ENCODE results near the gene RRN3.
"Not testable (repeated sequence)": the region's sequence is repeated elsewhere in the genome, so short reads cannot be mapped to it uniquely, and the experiment has no call there.

Gene RRN3

DNA sequence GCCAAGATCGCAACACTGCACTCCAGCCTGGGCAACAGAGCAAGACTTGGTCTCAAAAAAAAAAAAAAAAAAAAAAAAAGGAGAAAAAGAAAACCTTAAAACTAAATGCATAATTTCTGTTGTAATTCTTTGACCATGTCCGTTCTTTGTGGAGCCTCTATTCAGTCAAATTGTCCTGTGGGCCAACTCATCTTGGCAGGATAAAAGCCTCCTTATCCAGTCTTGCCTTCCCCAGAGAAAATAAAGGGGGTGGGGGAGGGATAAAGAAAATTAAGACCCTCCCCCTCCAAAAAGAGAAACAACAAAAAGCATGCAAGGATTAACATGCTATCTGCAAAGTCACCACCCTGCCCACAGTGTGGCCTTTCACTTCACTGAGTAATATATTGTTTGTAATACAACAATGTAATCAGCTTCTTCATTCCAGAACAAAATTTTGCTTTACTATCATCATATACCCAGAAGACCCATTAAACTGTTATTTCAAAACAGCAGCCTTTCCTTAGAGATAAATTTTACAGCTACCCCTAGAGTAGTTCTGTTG, 5.4 kb upstream of the RRN3 start:
- not testable (repeated sequence) for DNase-seq (ENCODE audit: low read depth in 1 of 2, low spot score in 1 of 2)

DNA sequence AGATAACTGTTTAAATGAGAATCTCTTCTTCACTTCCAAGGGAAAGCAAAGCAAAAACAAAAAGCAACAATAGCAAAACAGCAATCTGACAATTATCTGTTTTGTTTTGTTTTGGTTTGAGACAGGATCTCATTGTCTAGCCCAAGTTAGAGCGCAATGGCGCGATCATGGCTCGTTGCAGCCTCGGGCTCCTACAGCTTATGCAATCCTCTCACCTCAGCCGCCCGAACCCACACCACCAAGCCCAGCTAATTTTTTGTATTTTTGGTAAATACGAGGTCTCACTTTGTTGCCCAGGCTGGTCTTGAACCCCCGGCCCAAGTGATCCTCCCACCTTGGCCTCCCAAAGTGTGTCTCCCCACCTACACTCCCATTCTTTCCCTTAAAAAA, 2.5 kb upstream of the RRN3 start:
- DNase-seq (ENCODE audit: low read depth in 1 of 2, low spot score in 1 of 2) = not testable (repeated sequence)

DNA sequence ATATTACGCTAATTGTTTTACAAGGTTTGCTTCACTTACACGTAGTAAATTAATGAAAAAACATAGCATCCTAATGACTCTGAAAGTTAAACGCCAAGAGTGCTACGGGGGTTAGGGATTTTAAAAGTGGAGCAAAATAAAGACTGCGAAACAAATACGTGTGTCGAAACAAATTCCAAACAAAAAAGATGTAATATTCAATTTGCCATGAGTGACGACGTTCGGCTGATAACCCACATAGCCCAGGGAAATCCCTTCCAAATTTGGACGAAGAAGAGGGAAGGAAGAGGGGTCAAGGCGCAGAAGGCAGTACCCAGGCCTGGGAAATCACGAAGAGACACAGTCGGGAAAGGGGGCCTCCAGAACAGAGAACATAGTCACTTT, 509 bp downstream of the RRN3 start:
- not testable (repeated sequence) for DNase-seq (ENCODE audit: low read depth in 1 of 2, low spot score in 1 of 2)

DNA sequence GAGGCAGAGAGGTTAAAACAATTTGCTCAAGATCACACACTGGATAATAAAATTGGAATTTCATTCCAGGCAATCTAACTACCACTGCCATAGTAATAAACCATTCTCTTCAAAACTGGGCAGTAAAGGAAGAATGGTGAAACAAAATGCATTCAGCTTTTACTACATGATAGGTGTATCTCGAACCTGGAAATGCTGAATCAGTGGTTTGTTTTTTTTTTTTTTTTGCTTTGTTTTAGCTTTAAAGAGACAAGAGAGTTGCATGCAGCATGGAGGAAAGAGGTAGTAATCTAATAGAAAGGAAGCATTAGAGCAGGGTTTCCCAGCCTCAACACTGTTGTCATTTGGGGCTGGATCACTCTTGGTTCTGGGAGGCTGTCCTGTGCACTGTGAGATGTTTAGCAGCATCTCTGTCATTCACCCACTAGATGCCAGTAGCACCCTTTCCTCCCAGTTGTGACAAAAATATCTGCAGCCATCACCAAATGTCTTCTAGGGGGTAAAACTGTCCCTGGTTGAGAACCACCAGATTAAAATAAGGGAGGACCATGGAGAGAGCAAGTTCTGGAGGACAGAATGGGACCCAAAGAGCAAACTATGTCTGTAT, 3.3 kb downstream of the RRN3 start:
- DNase-seq (ENCODE audit: low read depth in 1 of 2, low spot score in 1 of 2) = not testable (repeated sequence)

DNA sequence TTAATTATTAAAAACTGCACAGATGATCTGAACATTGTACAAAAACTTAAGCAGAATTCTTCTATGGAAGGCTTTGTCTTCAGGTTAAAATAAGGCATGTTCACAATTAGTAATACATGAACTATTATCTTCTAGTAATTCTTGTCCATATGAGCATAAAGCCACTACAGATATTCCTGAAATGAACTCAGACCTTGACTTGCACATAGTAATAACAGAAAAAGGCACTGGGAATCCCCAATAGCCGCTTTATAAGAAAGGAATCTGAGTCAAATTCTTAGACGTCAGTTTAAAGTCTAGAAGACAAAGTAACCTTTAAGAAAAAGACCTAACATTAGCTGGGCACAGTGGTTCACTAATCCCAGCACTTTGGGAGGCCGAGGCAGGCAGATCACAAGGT, 11.3 kb downstream of the RRN3 start:
- not testable (repeated sequence) for DNase-seq (ENCODE audit: low read depth in 1 of 2, low spot score in 1 of 2)

DNA sequence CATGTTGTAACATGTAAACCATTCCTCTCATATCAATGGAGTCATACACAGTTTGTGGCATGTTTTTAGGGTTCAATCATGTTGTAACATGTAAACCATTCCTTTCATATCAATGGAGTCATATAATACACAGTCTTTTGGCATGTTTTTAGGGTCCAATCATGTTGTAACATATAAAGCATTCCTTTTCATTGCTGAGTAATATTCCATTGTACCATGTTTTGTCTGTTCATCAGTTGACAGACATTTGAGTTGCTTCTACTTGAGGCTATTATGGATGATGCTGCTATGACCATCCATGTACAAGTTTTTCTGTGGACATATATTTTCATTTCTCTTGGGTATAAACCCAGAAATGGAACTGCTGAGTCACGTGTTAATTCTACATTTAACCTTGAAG, 13.2 kb downstream of the RRN3 start:
- not testable (repeated sequence) for DNase-seq (ENCODE audit: low read depth in 1 of 2, low spot score in 1 of 2)

DNA sequence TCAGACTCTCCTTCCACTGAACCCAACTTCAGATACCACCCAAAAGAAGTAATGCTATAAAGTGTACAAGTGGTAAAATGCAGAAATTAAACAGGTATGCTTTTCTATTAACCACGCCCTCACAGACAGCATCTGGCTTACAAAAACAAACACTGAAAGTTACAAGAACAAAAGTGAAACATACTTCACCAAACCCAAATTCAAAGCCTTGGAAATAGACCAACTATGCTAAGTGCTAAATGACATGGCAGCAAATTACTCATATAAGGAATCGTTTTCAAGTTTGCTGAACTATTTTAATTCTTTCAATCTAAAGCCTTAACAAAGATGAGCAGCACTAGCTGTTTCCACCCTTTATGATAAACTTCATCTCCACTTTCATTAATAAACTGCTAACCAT, 17.9 kb downstream of the RRN3 start:
- not testable (repeated sequence) for DNase-seq (ENCODE audit: low read depth in 1 of 2, low spot score in 1 of 2)

DNA sequence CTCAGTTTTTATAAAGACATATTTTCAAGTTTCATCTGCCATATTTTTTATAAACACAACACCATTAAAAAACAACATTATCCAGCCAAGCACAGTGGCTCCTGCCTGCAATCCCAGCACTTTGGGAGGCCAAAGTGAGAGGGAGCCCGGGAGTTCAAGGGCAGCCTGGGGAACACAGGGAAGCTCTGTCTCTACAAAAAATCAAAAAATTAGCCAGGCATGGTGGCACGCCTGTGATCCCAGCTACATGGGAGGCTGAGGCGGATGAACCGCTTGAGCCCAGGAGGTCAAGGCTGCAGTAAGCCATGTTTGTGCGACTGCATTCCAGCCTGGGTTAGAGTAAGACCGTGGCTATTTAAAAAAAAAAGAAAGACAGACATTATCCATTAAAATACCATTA, 21.0 kb downstream of the RRN3 start:
- no peak for DNase-seq (ENCODE audit: low read depth in 1 of 2, low spot score in 1 of 2)

DNA sequence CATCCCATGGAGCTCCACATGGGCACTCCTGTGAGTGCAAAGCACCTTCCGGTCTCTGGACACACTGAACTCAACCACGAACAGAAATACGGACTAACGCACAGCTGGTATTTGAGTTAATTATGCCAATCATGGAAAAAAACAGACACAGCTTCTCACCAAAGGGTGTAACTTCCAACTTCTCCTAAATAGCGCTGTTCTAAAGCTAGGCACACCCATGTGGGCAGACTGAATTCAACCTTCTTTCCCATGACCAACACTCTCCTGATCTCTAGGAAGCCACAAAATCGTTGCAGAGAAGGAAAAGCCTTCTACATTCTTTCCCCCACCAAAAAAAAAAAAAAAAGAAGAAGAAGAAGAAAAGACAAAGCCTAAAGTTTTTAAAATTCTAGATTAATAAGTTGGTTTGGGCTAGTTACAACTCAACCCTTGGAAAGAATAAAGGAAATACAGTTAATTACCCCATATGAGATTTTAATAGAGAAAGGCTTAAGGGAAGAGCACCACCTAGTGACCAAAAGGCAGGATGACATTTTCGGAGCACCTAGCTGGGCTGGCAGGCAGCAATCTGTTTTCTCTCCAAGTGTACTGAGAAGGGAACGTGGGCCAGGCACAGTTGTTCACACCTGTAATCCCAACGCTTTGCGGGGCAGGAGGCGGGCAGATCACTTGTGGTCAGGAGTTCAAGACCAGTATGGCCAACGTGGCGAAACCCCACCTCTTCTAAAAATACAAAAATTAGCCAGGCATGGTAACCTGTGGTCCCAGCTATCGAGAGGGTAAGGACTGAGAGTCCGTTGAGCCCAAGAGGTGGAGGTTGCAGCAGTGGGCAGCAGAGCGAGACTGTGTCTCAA, 21.9 kb downstream of the RRN3 start:
- DNase-seq (ENCODE audit: low read depth in 1 of 2, low spot score in 1 of 2) = not testable (repeated sequence)

DNA sequence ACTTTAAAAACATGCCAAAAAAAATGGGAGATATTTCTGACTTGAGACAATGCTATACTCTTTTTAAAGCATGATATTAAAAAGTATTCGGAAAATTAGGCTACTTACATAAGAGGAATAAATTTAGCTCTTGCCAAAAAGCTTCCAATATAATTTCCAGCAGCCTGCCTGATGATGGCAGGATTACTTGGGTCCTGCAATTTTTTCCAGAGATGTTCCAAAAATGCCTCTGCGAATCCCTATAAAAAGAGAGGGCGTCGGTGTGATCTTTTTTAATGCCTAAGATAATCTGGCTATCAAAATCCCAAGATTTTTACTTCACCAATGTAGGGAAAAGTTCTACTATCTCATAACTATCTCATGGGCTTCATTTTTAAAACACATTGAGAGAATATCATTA, 23.1 kb downstream of the RRN3 start:
- DNase-seq (ENCODE audit: low read depth in 1 of 2, low spot score in 1 of 2) = not testable (repeated sequence)

DNA sequence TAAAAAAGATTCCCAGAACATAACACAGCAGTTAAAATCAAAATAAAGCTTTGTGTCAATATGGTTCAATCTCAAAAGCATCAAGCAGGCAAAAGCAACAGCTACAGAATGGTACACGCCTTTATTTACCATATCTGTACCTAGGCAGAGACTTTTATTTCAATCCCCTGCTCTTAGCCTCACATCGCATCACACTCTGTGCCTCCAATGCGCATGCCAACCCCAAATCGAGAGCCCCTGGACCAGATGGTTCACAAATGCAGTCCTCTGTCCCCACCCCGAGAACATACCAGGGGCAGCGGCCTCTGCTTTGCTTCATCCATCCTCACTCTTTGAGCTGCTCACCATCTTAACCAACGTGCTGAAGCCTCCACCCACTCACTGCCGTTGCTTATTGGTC, 27.4 kb downstream of the RRN3 start:
- not testable (repeated sequence) for DNase-seq (ENCODE audit: low read depth in 1 of 2, low spot score in 1 of 2)

DNA sequence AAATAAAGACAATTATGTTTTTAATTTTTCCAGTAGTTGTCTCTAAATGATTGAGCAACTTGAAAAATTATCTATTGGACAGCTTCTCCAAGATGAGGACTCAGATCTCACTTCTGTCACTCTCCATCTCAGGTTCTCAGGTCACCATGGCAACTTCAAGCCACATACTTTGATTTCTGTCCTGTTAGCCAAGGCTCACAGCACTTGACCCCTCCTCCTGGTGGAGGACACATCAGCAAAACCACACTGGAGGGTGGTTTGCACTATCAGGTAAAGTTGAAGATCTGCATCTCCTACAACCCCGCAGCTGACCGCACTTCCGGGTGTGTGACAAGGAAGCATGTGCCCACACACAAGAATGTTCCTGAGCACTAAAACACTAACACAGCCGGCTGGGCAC, 28.1 kb downstream of the RRN3 start:
- not testable (repeated sequence) for DNase-seq (ENCODE audit: low read depth in 1 of 2, low spot score in 1 of 2)

DNA sequence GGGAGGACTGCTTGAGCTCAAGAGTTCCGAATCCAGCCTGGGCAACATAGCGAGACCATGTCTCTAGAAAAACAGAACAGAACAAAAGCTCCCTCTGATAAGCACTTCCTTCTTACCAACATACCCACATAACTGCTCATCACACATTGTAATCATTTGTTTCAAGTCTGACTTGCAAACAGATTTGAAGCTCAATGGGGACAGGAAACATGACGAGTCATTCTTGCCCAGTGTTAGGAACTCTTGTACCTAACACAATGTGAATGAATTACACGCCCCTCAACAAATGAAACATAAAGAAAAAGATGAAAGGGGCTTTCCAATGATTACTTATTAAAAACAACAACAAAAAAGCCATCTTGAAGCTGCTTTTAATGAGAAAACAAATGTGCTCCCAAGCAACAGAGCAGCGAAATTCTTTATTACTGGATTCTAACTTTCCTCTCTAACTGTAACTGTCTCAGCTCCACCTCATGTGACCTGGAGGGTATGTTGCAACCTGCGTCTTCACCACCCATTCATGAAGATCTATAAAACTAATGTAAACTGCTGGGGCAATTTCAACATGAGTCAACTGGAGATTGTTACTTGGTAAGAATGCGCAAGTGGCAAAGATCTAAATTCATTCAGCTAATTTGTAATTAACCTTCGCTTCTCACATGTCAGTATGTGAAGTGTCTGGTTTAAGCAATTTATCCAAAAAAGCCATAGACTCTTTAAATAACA, 31.8 kb downstream of the RRN3 start:
- DNase-seq (ENCODE audit: low read depth in 1 of 2, low spot score in 1 of 2) = not testable (repeated sequence)

DNA sequence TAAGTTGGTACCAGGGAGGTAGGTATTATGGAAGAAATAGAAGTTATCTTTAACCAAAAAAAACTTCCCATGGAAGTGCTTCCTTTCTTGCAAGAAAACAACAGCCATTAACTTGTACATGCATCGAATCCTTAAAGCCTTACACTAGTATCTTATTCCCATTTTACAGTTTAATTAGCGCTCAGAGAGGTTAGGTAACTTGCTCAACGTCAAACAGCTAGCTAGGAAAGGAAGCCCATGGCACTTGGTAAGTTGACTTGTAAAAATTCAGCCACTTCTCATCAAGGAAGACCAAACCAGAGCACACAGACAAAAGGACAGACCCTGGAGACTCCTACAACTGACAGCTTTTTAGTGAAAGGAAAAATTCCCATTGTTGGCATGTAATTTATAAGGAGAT, 34.7 kb downstream of the RRN3 start:
- no peak for DNase-seq (ENCODE audit: low read depth in 1 of 2, low spot score in 1 of 2)

DNA sequence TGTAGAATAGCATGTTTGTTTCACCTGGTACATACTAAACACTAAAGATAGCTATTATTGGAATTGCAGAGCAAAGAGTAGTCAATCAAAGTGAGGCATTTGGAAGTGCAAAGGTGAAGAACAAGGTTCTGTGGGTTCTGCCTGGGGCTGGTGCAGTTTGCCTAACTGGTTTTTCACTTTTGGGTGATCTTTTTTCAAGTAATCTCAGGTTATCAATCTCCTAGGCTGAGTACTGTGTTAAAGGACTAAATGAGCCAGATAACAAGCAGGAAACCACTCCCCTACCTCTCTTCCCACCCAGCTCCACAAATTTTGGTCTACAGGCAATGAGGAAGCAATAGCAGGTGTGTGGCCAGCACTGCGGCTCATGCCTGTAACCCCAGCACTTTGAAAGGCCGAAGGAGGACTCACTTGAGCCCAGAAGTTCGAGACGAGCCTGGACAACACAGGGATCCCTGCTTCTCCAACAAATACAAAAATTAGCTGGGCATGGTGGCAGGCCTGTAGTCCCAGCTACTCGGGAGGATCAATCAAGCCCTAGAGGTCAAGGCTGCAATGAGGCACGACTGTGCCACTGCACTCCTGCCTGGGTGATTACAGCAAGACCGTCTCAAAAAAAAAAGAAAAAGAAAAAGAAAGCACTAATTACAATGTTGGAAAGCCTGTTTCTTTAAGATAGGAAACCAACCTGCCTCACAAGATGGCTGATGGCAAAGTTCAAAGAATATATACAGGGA, 36.2 kb downstream of the RRN3 start:
- no peak for DNase-seq (ENCODE audit: low read depth in 1 of 2, low spot score in 1 of 2)

DNA sequence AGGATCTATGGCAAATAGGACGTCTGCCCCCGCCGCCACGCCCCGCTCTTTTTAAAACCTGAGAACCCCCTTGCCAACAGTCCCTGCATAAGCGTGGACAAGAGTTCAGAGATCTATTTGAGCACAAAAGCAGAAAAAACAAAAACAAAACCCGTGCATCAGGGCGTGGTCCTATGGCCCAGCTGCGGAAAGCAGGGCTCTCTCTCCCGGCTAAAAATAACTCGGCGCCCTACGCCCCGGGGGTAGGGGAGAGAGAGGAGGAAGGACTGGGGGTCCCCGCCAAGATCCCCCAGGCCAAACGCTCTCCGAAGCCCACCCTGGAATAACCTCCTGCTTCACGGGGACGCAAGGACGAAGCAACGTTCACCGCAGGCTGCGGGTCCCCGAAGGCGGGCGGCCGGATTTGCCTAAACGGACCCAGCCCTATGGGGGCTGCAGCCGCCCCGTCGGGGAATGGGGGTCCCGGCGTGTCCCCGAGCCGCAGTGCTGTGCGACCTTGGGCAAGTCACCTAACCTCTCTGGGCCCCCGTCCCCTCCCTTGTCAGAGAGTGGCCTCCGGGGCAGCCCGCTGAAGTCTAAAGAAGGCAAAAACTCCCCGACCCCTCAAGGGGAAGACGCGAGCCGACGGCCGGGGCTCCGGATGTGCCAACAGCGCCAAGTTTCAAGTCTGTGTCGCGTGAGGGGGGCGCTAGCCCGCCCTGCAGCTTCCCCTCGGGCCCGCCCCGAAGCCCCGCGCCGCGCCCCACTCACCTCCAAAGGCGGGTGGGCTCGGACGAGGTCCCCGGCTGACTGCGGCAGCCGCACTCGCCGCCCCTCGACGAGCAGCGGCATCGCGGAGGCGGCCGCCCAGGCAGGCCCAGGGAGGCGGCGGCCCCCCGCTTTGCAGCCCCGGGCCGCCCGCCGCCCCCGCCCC, 38.7 kb downstream of the RRN3 start:
- DNase-seq (ENCODE audit: low read depth in 1 of 2, low spot score in 1 of 2) = peak; percentile 3 to 43

DNA sequence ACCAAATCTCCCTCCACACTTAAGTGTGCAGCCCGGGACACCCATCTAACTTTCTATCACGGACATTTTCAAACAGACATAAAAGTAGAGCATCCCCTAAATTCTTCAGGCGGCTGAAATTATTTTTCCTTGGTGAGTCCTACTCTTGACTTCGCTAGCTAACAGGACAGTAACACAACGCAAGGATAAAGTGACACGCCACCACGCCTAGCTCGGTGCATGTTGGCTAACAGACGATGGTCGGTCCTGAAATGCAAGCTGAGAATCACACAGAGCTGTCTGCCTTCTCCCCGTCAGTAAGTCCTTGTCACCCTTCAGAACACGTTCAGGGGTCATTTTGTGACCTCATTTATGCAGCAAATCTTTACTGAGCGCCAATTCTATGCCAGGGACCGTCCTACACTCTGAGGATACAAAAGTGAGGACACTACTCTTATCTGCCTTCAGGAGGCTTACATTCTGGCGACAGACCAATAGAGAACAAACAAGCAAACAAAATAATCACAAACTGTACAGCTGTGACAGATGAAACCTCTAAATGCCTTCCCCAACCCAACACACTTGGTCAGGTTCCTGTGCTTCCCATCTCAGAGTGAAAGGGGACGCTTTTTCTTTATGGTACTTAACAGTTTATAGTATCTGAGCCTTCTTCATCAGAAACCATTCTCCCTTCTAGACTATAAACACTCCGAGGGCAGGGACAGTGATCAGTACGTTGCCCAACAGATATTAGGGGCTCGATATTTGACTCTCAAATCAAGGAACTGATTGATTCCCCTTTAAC, 39.5 kb downstream of the RRN3 start:
- no peak for DNase-seq (ENCODE audit: low read depth in 1 of 2, low spot score in 1 of 2)

DNA sequence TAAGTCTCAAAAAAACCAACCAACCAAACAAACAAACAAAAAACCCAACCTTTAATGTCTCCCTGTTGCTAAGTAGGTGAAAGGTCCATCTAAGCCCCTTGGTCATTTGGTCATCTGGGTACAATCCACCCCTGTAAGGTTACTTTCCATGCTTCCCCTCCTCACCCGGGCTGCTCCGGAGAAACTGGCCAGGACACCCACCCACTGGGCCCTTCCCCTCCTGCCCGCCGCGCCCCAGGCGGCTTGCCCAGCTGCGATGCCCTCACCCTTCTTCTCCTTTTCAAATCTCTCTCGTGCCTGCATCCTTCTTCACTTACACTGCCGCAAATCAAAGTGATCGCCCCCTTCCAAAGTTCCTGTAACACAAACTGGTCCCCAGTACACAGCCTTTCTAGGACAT, 40.2 kb downstream of the RRN3 start:
- DNase-seq (ENCODE audit: low read depth in 1 of 2, low spot score in 1 of 2) = no peak

DNA sequence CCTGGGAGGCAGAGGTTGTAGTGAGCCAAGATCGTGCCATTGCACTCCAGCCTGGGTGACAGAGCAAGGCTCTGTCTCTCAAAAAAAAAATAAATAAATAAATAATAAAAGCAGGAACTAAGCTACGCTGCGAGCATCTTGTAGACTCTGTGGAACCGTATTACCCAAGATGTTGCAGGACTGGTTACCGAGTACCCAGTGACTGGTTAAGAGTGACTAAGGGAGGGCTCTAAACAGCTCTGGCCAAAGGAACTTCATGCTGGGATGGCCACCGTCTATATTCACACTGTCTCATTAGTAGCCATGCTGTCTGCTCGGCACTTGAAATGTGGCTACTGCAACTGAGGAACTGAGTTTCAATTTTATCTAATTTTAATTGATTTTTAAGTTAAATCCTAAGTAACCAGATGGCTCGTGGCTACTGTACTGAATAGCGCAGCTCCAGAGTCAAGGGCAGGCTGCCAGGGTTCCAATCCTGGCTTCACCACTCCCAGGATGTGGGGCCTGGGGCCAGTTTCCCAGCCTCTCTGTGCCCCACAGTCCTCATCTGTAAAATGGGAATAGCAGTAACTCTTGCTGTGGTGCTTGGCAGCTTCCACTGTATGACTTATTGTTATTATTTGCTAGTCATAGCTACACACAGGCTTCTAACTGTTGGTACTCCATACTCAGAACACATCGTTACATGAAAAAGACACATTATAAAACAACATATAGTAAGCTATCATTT, 41.2 kb downstream of the RRN3 start:
- DNase-seq (ENCODE audit: low read depth in 1 of 2, low spot score in 1 of 2) = no peak

Data from activated CD4-positive, alpha-beta T cell treated with anti-CD3 and anti-CD28 coated beads, Interleukin-2, amount 50 U/mL, for 24 hours (primary cell).